GM23338 (cell line): ENCODE results near the gene DDIAS.

Source experiments
- CREB1 ChIP-seq: fragments of 250-450 bp; sonication (Bioruptor Pico); IDR thresholded peaks from 2 replicates; pipeline ENCODE4 v1.5.0; 2020; ENCODE audit warnings: low read depth, mild to moderate bottlenecking, moderate library complexity
- CTCF ChIP-seq, 2 experiments: fragments of 200-600 bp in 1 of 2; sonication (generic) in 1 of 2; conservative IDR thresholded peaks; 2 replicates each; pipeline versions ENCODE4 v1.5.1 to v1.6.1; 2016 to 2017; ENCODE audit warnings: antibody characterized with exemption in 2 of 2, low read depth in 2 of 2, mild to moderate bottlenecking in 2 of 2, moderate library complexity in 1 of 2
- ETS1 ChIP-seq: IDR thresholded peaks from 2 replicates; pipeline ENCODE4 v1.6.1; 2016; ENCODE audit warnings: antibody characterized with exemption
- EZH2 ChIP-seq: fragments of 200-600 bp; sonication (generic); IDR thresholded peaks from one replicate; pipeline ENCODE4 v1.8.0; 2017; ENCODE audit warnings: antibody characterized with exemption, mild to moderate bottlenecking, low read depth; ENCODE audit not compliant: unreplicated experiment
- EZH2phosphoT487 ChIP-seq: fragments of 200-600 bp; sonication (generic); IDR thresholded peaks from one replicate; pipeline ENCODE4 v1.8.1; 2018; ENCODE audit warnings: antibody characterized with exemption; ENCODE audit not compliant: unreplicated experiment
- JUNB ChIP-seq: IDR thresholded peaks from one replicate; pipeline ENCODE4 v1.6.1; 2016; ENCODE audit warnings: antibody characterized with exemption; ENCODE audit not compliant: unreplicated experiment
- NANOG ChIP-seq: IDR thresholded peaks from 2 replicates; pipeline ENCODE4 v1.6.1; 2016; ENCODE audit warnings: antibody characterized with exemption, borderline replicate concordance
- POLR2AphosphoS5 ChIP-seq: IDR thresholded peaks from 2 replicates; pipeline ENCODE4 v1.6.1; 2016; ENCODE audit warnings: antibody characterized with exemption, low read depth
- STAT1 ChIP-seq: IDR thresholded peaks from one replicate; pipeline ENCODE4 v1.6.1; 2016; ENCODE audit warnings: antibody characterized with exemption; ENCODE audit not compliant: unreplicated experiment
- ZNF114 ChIP-seq: fragments of 250-450 bp; sonication (Bioruptor Pico); IDR thresholded peaks from 2 replicates; pipeline ENCODE4 v1.5.0; 2020; ENCODE audit warnings: mild to moderate bottlenecking, moderate library complexity
- ZNF331 ChIP-seq: fragments of 250-450 bp; sonication (Bioruptor Pico); IDR thresholded peaks from 2 replicates; pipeline ENCODE4 v1.5.0; 2020; ENCODE audit warnings: low read depth, mild to moderate bottlenecking, moderate library complexity
- TF ChIP-seq, protein P1 (sequence below): IDR thresholded peaks from one replicate; pipeline ENCODE4 v1.6.1; 2018; ENCODE audit warnings: antibody characterized with exemption; ENCODE audit not compliant: unreplicated experiment
- TF ChIP-seq, protein P2 (sequence below): fragments of 250-450 bp; sonication (Bioruptor Pico); IDR thresholded peaks from 2 replicates; pipeline ENCODE4 v1.5.0; 2020; ENCODE audit warnings: mild to moderate bottlenecking, moderate library complexity

DNA sequence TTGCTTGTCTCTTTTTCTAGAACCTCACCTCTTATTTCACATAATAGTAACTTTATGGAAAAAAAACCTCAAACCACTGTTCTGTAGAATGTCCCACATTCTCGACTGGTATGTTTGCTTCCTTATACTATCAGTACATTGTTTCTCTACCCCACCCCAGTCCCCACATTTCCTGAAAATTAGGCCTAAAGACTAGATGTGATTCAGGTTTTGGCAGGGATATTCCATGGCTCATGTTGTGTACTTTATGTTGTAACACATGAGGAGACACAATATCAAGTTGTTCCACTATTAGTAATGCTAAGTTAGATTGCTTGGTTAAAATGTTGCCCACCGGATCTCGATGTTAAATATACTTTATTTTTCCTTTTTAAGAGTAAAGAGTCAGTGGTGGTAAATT lies 34.7 kb downstream of the DDIAS start:
- TF ChIP-seq CTCF (conservative IDR thresholded peaks at IDR 0.05; ENCODE audit: low read depth in 2 of 2) (no peak), POLR2AphosphoS5 (no peak), EZH2 (no peak), ZNF114 (no peak), CREB1 (CRISPR knock-in tag) (no peak), EZH2phosphoT487 (no peak), NANOG (no peak), STAT1 (no peak), JUNB (no peak), ZNF331 (CRISPR knock-in tag) (no peak), ETS1 (no peak)
- TF ChIP-seq, protein P1, sequence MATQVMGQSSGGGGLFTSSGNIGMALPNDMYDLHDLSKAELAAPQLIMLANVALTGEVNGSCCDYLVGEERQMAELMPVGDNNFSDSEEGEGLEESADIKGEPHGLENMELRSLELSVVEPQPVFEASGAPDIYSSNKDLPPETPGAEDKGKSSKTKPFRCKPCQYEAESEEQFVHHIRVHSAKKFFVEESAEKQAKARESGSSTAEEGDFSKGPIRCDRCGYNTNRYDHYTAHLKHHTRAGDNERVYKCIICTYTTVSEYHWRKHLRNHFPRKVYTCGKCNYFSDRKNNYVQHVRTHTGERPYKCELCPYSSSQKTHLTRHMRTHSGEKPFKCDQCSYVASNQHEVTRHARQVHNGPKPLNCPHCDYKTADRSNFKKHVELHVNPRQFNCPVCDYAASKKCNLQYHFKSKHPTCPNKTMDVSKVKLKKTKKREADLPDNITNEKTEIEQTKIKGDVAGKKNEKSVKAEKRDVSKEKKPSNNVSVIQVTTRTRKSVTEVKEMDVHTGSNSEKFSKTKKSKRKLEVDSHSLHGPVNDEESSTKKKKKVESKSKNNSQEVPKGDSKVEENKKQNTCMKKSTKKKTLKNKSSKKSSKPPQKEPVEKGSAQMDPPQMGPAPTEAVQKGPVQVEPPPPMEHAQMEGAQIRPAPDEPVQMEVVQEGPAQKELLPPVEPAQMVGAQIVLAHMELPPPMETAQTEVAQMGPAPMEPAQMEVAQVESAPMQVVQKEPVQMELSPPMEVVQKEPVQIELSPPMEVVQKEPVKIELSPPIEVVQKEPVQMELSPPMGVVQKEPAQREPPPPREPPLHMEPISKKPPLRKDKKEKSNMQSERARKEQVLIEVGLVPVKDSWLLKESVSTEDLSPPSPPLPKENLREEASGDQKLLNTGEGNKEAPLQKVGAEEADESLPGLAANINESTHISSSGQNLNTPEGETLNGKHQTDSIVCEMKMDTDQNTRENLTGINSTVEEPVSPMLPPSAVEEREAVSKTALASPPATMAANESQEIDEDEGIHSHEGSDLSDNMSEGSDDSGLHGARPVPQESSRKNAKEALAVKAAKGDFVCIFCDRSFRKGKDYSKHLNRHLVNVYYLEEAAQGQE, result no peak
- TF ChIP-seq, protein P2, sequence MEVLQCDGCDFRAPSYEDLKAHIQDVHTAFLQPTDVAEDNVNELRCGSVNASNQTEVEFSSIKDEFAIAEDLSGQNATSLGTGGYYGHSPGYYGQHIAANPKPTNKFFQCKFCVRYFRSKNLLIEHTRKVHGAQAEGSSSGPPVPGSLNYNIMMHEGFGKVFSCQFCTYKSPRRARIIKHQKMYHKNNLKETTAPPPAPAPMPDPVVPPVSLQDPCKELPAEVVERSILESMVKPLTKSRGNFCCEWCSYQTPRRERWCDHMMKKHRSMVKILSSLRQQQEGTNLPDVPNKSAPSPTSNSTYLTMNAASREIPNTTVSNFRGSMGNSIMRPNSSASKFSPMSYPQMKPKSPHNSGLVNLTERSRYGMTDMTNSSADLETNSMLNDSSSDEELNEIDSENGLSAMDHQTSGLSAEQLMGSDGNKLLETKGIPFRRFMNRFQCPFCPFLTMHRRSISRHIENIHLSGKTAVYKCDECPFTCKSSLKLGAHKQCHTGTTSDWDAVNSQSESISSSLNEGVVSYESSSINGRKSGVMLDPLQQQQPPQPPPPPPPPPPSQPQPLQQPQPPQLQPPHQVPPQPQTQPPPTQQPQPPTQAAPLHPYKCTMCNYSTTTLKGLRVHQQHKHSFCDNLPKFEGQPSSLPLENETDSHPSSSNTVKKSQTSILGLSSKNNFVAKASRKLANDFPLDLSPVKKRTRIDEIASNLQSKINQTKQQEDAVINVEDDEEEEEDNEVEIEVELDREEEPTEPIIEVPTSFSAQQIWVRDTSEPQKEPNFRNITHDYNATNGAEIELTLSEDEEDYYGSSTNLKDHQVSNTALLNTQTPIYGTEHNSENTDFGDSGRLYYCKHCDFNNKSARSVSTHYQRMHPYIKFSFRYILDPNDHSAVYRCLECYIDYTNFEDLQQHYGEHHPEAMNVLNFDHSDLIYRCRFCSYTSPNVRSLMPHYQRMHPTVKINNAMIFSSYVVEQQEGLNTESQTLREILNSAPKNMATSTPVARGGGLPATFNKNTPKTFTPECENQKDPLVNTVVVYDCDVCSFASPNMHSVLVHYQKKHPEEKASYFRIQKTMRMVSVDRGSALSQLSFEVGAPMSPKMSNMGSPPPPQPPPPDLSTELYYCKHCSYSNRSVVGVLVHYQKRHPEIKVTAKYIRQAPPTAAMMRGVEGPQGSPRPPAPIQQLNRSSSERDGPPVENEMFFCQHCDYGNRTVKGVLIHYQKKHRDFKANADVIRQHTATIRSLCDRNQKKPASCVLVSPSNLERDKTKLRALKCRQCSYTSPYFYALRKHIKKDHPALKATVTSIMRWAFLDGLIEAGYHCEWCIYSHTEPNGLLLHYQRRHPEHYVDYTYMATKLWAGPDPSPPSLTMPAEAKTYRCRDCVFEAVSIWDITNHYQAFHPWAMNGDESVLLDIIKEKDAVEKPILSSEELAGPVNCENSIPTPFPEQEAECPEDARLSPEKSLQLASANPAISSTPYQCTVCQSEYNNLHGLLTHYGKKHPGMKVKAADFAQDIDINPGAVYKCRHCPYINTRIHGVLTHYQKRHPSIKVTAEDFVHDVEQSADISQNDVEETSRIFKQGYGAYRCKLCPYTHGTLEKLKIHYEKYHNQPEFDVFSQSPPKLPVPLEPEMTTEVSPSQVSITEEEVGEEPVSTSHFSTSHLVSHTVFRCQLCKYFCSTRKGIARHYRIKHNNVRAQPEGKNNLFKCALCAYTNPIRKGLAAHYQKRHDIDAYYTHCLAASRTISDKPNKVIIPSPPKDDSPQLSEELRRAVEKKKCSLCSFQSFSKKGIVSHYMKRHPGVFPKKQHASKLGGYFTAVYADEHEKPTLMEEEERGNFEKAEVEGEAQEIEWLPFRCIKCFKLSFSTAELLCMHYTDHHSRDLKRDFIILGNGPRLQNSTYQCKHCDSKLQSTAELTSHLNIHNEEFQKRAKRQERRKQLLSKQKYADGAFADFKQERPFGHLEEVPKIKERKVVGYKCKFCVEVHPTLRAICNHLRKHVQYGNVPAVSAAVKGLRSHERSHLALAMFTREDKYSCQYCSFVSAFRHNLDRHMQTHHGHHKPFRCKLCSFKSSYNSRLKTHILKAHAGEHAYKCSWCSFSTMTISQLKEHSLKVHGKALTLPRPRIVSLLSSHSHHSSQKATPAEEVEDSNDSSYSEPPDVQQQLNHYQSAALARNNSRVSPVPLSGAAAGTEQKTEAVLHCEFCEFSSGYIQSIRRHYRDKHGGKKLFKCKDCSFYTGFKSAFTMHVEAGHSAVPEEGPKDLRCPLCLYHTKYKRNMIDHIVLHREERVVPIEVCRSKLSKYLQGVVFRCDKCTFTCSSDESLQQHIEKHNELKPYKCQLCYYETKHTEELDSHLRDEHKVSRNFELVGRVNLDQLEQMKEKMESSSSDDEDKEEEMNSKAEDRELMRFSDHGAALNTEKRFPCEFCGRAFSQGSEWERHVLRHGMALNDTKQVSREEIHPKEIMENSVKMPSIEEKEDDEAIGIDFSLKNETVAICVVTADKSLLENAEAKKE (CRISPR knock-in tag), result no peak
